ENCODE measurements around the gene PLEKHJ1. TPM values are rescaled to one million over a fixed set of nuclear protein-coding genes. Genes with fewer than 3 reads are reported as not detected.

The PLEKHJ1 gene
- polyA plus RNA-seq, 1 of the 3 experiments (the other 2 are of a cell fraction): 151 TPM

- Histone ChIP-seq H3K4me2 (no peak overlapping the region), H3K4me1 (ENCODE audit: control insufficient read depth in 1 of 2, insufficient read depth in 2 of 2, low read depth in 1 of 2, low read length in 1 of 2) (no peaks in the 10 kb centered on the region; a peak in 1 of 4 replicates), H3K9me3 (no peaks in the 10 kb centered on the region), H3K9me2 (no peaks in the 10 kb centered on the region), H4K20me1 (ENCODE audit: insufficient read depth) (peaks cover 20% of the 10 kb centered on the region), H3K36me3 (replicated peaks in 1 of 2; ENCODE audit: control insufficient read depth in 1 of 2, insufficient read depth in 2 of 2, low read length in 1 of 2) (peaks cover 8 to 20% of the 10 kb centered on the region in 2 experiments), H3K79me2 (ENCODE audit: insufficient read depth) (peaks cover 18% of the 10 kb centered on the region), H3F3A (replicated peaks; ENCODE audit: insufficient read depth) (no peaks in the 10 kb centered on the region), H2AFZ (ENCODE audit: low read depth) (no peak overlapping the region), H3K4me3 (ENCODE audit: low read depth in 2 of 2, low read length in 1 of 2) (no peak overlapping the region), H3K27me3 (ENCODE audit: insufficient read depth) (no peaks in the 10 kb centered on the region), H3K27ac (ENCODE audit: low read depth in 2 of 2, low read length in 1 of 2) (no peak overlapping the region), H3K9ac (no peak overlapping the region)
- DNase-seq: no peak
- WGBS (ENCODE audit: low lambda C conversion rate): 98% methylated on average over 8 of the region's 15 CpGs
- POLR2A ChIA-PET: no interaction called here
- CTCF ChIA-PET: interaction anchor here (0.6 to 1.6 kb wide), 4 partner anchors 9 to 46 kb away, joined by 3 to 4 read pairs (median 3); no protein-coding TSS in a partner anchor
- TF ChIP-seq USF2 (IDR thresholded peaks at IDR 0.05; ENCODE audit: borderline replicate concordance, low read depth, low read length): no peak
- no peak for TF ChIP-seq FOXJ3 (CRISPR knock-in tag; IDR thresholded peaks at IDR 0.05)
- TF ChIP-seq TEAD4 (IDR thresholded peaks at IDR 0.05; ENCODE audit: borderline replicate concordance, insufficient read depth): no peak
- TF ChIP-seq GABPA (IDR thresholded peaks at IDR 0.05; ENCODE audit: low read depth): no peak
- TF ChIP-seq, protein P1, sequence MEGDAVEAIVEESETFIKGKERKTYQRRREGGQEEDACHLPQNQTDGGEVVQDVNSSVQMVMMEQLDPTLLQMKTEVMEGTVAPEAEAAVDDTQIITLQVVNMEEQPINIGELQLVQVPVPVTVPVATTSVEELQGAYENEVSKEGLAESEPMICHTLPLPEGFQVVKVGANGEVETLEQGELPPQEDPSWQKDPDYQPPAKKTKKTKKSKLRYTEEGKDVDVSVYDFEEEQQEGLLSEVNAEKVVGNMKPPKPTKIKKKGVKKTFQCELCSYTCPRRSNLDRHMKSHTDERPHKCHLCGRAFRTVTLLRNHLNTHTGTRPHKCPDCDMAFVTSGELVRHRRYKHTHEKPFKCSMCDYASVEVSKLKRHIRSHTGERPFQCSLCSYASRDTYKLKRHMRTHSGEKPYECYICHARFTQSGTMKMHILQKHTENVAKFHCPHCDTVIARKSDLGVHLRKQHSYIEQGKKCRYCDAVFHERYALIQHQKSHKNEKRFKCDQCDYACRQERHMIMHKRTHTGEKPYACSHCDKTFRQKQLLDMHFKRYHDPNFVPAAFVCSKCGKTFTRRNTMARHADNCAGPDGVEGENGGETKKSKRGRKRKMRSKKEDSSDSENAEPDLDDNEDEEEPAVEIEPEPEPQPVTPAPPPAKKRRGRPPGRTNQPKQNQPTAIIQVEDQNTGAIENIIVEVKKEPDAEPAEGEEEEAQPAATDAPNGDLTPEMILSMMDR (IDR thresholded peaks at IDR 0.05): no peak
- TF ChIP-seq GATA2 (CRISPR knock-in tag; IDR thresholded peaks at IDR 0.05): no peak
- TF ChIP-seq, protein P2, sequence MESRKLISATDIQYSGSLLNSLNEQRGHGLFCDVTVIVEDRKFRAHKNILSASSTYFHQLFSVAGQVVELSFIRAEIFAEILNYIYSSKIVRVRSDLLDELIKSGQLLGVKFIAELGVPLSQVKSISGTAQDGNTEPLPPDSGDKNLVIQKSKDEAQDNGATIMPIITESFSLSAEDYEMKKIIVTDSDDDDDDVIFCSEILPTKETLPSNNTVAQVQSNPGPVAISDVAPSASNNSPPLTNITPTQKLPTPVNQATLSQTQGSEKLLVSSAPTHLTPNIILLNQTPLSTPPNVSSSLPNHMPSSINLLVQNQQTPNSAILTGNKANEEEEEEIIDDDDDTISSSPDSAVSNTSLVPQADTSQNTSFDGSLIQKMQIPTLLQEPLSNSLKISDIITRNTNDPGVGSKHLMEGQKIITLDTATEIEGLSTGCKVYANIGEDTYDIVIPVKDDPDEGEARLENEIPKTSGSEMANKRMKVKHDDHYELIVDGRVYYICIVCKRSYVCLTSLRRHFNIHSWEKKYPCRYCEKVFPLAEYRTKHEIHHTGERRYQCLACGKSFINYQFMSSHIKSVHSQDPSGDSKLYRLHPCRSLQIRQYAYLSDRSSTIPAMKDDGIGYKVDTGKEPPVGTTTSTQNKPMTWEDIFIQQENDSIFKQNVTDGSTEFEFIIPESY (IDR thresholded peaks at IDR 0.05; ENCODE audit: borderline replicate concordance, low read depth): no peak
- TF ChIP-seq TCF12 (IDR thresholded peaks at IDR 0.05): no peak
- no peak for TF ChIP-seq NFIC (IDR thresholded peaks at IDR 0.05; ENCODE audit: borderline replicate concordance)
- TF ChIP-seq SIN3A (IDR thresholded peaks at IDR 0.05; ENCODE audit: borderline replicate concordance, low read depth, low read length): no peak
These were observed 33.8 kb downstream of the PLEKHJ1 start for GRCh38 chr19:2202366-2202765.

GRCh38 chr19:2201473-2202148 is 34.5 kb downstream of the PLEKHJ1 start:
- no peaks in the 10 kb centered on the region for H3K27me3 ChIP-seq (ENCODE audit: insufficient read depth)
- ChIA-PET POLR2A (no interaction called here), CTCF (interaction anchor here (1.6 kb wide), 1 partner anchor 16 kb away, joined by 4 read pairs; no protein-coding TSS in a partner anchor)
- H3F3A ChIP-seq (replicated peaks; ENCODE audit: insufficient read depth): no peaks in the 10 kb centered on the region
- WGBS (ENCODE audit: low lambda C conversion rate): 97% methylated on average over 16 of the region's 21 CpGs
- no peak overlapping the region for H2AFZ ChIP-seq (ENCODE audit: low read depth)
- H3K9me3 ChIP-seq: no peaks in the 10 kb centered on the region
- H3K4me2 ChIP-seq: no peak overlapping the region
- peaks cover 25% of the 10 kb centered on the region for H4K20me1 ChIP-seq (ENCODE audit: insufficient read depth)
- H3K9ac ChIP-seq: no peak overlapping the region
- peaks cover 6 to 17% of the 10 kb centered on the region in 2 experiments for H3K36me3 ChIP-seq (replicated peaks in 1 of 2; ENCODE audit: control insufficient read depth in 1 of 2, insufficient read depth in 2 of 2, low read length in 1 of 2)
- no peak overlapping the region for H3K27ac ChIP-seq (ENCODE audit: low read depth in 2 of 2, low read length in 1 of 2)
- DNase-seq: no peak
- H3K9me2 ChIP-seq: no peaks in the 10 kb centered on the region
- H3K4me3 ChIP-seq (ENCODE audit: low read depth in 2 of 2, low read length in 1 of 2): no peak overlapping the region
- H3K4me1 ChIP-seq (ENCODE audit: control insufficient read depth in 1 of 2, insufficient read depth in 2 of 2, low read depth in 1 of 2, low read length in 1 of 2): no peaks in the 10 kb centered on the region; a peak in 1 of 4 replicates
- peaks cover 25% of the 10 kb centered on the region for H3K79me2 ChIP-seq (ENCODE audit: insufficient read depth)
- no peak for TF ChIP-seq SIN3A (IDR thresholded peaks at IDR 0.05; ENCODE audit: borderline replicate concordance, low read depth, low read length)
- no peak for TF ChIP-seq MEF2A (IDR thresholded peaks at IDR 0.05; ENCODE audit: borderline replicate concordance, low read depth)
- TF ChIP-seq EZH2phosphoT487 (IDR thresholded peaks at IDR 0.05; ENCODE audit: borderline replicate concordance, low read depth): no peak
- TF ChIP-seq CHD2 (IDR thresholded peaks at IDR 0.05; ENCODE audit: low read length, partially characterized antibody): no peak
- TF ChIP-seq NRF1 (IDR thresholded peaks at IDR 0.05; ENCODE audit: low read depth, low read length): no peak
- TF ChIP-seq MXI1 (IDR thresholded peaks at IDR 0.05; ENCODE audit: low read depth, low read length): no peak
- TF ChIP-seq MAX (IDR thresholded peaks at IDR 0.05; ENCODE audit: low read depth): no peak
- TF ChIP-seq RCOR1 (IDR thresholded peaks at IDR 0.05; ENCODE audit: low read length): no peak
- no peak for TF ChIP-seq RAD21 (IDR thresholded peaks at IDR 0.05; ENCODE audit: low read length)
- TF ChIP-seq FOXM1 (IDR thresholded peaks at IDR 0.05; ENCODE audit: low read depth): no peak
- TF ChIP-seq, protein P2 (IDR thresholded peaks at IDR 0.05; ENCODE audit: borderline replicate concordance, low read depth): no peak
- no peak for TF ChIP-seq YY1 (IDR thresholded peaks at IDR 0.05; ENCODE audit: low read depth)
